ENCODE results near the gene ZNF3. TPM values are rescaled to one million over a fixed set of nuclear protein-coding genes. Genes with fewer than 3 reads are reported as not detected.
A peak's percentile ranks its signal among the peaks of the same experiment; 100 is the strongest.

ZNF3 gene
- total and polyA plus RNA-seq, 9 of the 15 experiments (the other 6 are each of a cell fraction or from before 2014, with no cell fraction given), result 30.0 to 64.9 (median 51.5) TPM

- TF ChIP-seq TEAD4 (IDR thresholded peaks at IDR 0.05; ENCODE audit: low read length) (no peak), TEAD4 (CRISPR knock-in tag; IDR thresholded peaks at IDR 0.05; ENCODE audit: borderline replicate concordance) (no peak), ZBTB40 (IDR thresholded peaks at IDR 0.05) (0 out of 2 replicates have a peak, but pooled peaks have one; percentile 7), ZBTB40 (CRISPR knock-in tag; IDR thresholded peaks at IDR 0.05) (no peak), TEAD1 (CRISPR knock-in tag; IDR thresholded peaks at IDR 0.05) (peak in 1 of 2 experiments; percentile 73; a peak in 1 of 4 replicates), HMGN3 (IDR thresholded peaks at IDR 0.05; ENCODE audit: borderline replicate concordance, extremely low read depth, insufficient read length, low read depth, low read length) (peak; percentile 59), FOXJ2 (tag; IDR thresholded peaks at IDR 0.05) (peak; percentile 27; the same call in 1 of the 2 replicates), FOXJ3 (CRISPR knock-in tag; IDR thresholded peaks at IDR 0.05) (no peak), CREBBP (IDR thresholded peaks at IDR 0.05; ENCODE audit: low read depth, low read length) (no peak), ZNF740 (CRISPR knock-in tag; IDR thresholded peaks at IDR 0.05) (0 out of 2 replicates have a peak, but pooled peaks have one; percentile 33), ZNF740 (tag; IDR thresholded peaks at IDR 0.05) (no peak), SNIP1 (IDR thresholded peaks at IDR 0.05; ENCODE audit: low read depth) (no peak), FOSL1 (tag; conservative IDR thresholded peaks at IDR 0.05) (0 out of 2 replicates have a peak, but pooled peaks have one; percentile 49), POU5F1 (IDR thresholded peaks at IDR 0.05; ENCODE audit: borderline replicate concordance, low read depth, low read length, partially characterized antibody) (no peak), ERF (CRISPR knock-in tag; IDR thresholded peaks at IDR 0.05) (peak; percentile 75; the same call in 1 of the 2 replicates), GTF2F1 (IDR thresholded peaks at IDR 0.05; ENCODE audit: low read depth, low read length) (no peak; the same call in 1 of the 2 replicates), ZC3H11A (IDR thresholded peaks at IDR 0.05; ENCODE audit: low read depth, low read length) (0 out of 2 replicates have a peak, but pooled peaks have one; percentile 34), SUPT5H (IDR thresholded peaks at IDR 0.05) (no peak; the same call in 1 of the 2 replicates), ARID1B (IDR thresholded peaks at IDR 0.05) (no peak)
Observed at GRCh38 chr7:100126239-100126930, 44.9 kb upstream of the ZNF3 start (continued).
